Cardiac septum (tissue), 1 donor: ENCODE measurements around the gene PLB1. TPM values are rescaled to one million over a fixed set of nuclear protein-coding genes. Genes with fewer than 3 reads are reported as not detected.
"Not testable (repeated sequence)": the region's sequence is repeated elsewhere in the genome, so short reads cannot be mapped to it uniquely, and the experiment has no call there.

Source experiments
- DNase-seq: peaks from one replicate; pipeline ENCODE4 v3.0.0-alpha.2; 2020; ENCODE audit warnings: low spot score
- intact Hi-C: fragments of 100-400 bp; cut with DNase I; formaldehyde crosslinking; loops from one replicate; pipeline ENCODE4 v1.14.0; 2022
- total RNA-seq: library from RNA; stranded (reverse); fragmentation: NEBNext Ultra II Directional; extraction: Animal tissue kit (Norgen Biotek cat#: 25700); gene quantifications from one replicate; pipeline ENCODE4 v1.2.1, GENCODE V29; 2021
- donor health status: DM: no; HTN: no; CAD: no.

The PLB1 gene
- total RNA-seq, 1 donor from 2014 or later, result 2.0 TPM

DNA sequence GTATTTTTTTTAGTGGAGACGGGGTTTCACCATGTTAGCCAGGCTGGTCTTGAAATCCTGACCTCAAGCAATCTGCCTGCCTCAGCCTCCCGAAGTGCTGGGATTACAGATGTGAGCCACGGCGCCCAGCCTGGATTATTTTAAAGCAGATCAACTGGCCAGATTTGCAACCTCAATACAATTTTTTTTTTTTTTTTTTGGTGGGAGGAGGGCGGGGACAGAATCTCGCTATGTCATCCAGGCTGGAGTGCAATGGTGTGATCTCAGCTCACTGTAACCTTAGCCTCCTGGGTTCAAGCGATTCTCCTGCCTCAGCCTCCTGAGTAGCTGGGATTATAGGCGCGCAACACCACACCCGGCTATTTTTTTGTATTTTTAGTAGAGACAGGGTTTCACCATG, 54.5 kb downstream of the PLB1 start:
- intact Hi-C loops, DNase-seq: not testable (repeated sequence)

DNA sequence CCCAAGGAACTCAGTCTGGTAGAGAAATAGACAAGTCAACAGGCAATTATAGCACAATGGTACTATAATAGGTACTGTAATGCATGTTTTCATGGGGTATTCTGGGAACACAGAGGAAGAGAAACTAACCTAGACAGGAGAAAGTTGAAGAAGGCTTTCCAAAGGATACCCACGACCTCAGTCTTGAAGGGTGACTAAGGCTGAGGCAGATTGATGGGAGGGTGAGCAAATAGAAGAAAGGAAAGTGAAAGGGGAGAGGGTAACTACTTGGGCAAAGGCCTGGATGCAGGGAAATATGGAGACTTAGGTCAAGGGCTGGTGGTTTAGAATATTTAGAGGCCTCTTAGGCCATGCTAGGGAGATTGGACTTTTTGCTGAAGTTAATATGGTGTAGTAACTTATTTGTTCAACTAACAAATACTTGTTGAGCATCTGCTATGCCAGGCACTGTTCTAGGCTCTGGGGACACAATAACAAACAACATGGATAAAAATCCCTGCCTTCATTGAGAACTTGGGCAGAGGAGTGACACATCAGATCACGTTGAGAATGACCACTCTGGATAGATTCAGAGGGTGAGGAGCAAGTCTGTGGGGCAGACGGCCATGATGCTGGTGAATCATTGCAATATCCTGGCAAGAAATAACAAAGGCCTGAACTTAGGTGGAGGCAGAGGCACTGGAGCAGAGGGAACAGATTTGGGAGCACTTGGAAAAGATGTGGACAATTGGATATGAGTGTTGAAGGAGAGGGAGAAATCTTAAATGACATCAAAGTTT, 56.4 kb downstream of the PLB1 start:
- intact Hi-C loops, result no loop called here
- DNase-seq, result no peak

GRCh38 chr2:28556303-28556702, 60.4 kb downstream of the PLB1 start:
- no peak for DNase-seq
- intact Hi-C loops, result no loop called here

DNA sequence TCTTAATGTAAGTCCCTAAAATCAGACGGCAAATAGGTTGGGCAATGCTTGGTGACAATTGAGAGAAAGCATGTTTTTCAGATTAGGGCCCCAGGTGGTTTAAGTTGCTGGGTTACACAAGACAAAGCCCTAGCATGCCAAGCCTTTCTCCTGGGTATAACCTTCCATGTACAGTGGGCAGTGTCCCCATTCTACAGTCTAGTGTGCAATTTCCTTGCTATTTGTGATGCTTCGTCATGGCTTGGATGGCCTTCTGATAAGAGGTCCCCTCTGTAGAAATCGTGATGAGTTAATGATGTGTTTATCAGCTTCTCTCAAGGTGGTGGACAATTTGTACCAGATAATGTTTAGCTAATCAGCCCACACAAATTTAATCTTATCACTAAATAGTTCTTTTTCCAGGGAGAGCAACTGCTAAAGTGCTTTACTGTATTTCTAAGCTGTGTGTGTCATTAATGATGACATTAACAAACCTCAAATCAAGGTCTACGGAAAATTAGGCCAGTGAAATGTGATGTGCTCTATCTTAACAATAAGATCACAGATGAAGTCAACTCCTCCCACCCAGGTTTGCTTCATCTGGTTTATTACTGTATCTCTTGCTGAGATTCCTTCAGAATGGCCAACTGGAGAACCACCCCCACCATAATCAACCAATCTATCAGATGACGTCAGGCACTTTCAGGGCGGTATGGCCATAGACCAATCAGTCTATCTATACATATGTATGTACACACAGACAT, 61.7 kb downstream of the PLB1 start:
- intact Hi-C loops, result no loop called here
- no peak for DNase-seq

- no peak for DNase-seq
- intact Hi-C loops, result no loop called here
Measured at GRCh38 chr2:28558158-28558820, 62.4 kb downstream of the PLB1 start.

DNA sequence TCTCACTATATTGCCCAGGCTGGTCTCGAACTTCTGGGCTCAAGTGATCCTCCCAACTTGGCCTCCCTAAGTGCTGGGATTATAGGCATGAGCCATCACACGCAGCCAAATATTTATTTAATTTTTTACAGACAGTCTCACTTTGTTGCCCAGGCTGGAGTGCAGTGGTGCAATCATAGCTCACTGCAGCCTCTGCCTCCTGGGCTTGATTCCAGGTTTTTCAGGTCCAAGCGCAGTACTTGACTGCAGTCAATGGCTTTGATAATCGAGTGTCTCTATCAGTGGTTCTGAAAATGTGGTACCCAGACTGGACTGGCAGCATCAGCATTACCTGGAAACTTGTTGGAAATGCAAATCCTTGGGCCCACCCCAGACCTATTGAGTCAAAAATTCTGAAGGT, 63.1 kb downstream of the PLB1 start:
- intact Hi-C loops, result no loop called here
- DNase-seq, result no peak

DNA sequence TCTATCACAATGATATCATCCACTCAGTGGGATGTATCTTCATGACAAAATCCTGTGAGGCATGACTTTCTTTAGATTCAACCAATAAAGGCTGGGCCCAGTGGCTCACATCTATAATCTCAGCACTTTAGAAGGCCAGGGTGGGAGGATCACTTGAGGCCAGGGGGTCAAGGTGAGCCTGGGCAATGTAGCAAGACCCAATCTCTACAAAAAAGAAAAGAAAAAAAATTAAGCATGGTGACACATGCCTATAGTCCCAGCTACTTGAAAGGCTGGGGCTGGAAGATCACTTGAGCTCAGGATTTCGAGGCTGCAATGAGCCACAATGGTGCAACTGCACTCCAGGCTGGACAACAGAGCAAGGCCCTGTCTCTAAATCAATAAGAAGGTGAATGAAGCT, 68.0 kb downstream of the PLB1 start:
- intact Hi-C loops, result loop anchor here (10.0 kb wide), 2 partner anchors 331 to 631 kb away; partner anchors contain the start of gene WDR43

GRCh38 chr2:28564346-28564745, 68.5 kb downstream of the PLB1 start:
- intact Hi-C loops, result loop anchor here (10.0 kb wide), 2 partner anchors 330 to 630 kb away; partner anchors contain the start of gene WDR43
- no peak for DNase-seq

More for the DNA sequence above, 68.0 kb downstream of the PLB1 start:
- no peak for DNase-seq

DNA sequence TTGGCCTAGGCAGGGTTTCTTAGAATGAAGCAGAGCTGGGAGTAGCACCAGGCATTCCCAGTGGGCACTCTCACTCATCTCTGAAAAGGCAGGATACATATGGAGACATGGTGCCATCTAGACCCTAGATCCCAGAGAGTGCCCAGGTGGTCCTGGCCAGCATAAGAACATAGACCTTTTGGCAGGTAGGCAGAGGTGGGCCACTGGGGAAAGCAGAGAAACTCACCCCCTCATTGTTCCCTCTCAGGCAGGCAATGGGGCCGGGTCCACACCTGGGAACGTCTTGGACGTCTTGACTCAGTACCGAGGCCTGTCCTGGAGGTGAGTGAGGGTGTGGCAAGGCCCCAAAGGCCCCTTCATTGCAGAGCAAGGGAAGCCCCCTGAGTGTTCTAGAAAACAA, 69.2 kb downstream of the PLB1 start:
- intact Hi-C loops, result loop anchor here (5.0 to 10.0 kb wide), 3 partner anchors 257 to 630 kb away; partner anchors contain the start of gene WDR43
- DNase-seq, result no peak

DNA sequence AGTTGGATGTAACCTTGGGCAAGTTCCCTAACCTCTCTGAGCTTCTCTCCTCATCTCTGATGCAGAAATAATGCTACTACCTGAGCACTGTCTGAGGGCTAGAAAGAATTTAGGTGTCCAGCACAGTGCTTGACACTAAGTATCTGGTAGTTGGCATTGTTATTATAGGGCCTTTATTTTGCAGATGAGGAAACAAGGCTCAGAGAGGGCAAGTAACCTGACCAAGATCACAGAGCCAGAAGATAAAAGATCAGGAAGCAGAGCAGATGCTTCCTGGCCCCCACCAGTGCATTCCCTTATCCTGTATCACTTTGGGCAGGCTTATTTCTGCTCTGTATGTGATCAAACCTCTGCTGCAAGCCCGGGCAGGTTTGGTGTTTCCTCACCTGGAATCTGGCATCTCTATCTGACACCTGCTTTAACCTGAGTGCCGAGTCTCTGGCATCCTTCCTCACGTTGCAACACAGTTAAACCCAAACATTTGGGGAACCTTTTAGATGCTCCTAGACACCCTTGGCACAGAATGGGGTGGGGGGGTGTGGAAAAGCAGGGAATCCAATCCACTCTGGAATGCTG, 69.9 kb downstream of the PLB1 start:
- intact Hi-C loops, result loop anchor here (2.0 to 10.0 kb wide), 5 partner anchors 71 to 629 kb away; partner anchors contain the start of gene WDR43
- DNase-seq, result no peak

DNA sequence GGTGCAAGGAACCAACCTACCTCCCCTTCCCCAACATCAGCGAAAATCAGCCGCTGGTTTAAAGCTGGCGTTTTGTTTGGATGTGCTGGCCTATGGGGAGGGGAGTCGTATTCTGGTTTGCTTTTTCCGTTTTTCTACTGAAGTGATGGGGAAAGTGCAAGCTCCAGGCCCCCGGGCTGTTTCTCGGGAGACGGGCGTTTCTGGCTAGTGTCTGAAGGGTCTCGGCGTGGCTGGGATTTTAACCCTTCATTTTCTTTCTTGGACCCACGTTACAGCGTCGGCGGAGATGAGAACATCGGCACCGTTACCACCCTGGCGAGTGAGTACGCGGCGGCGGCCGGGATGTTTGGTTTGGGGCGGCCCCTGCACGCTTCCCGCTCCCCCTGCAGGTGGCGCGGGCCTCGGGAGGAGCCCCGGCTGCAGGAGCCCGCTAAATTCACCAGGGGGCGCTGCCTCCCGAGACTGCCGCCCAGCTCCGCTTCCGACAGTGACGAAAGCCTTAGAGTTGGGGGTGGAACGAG, 70.7 kb downstream of the PLB1 start:
- intact Hi-C loops, result loop anchor here (2.0 to 10.0 kb wide), 5 partner anchors 70 to 628 kb away; partner anchors contain the start of gene WDR43
- DNase-seq, result peak; percentile 95

- no peak for DNase-seq
- intact Hi-C loops, result loop anchor here (2.0 to 10.0 kb wide), 5 partner anchors 70 to 628 kb away; partner anchors contain the start of gene WDR43
Measured at GRCh38 chr2:28567061-28567471, 71.2 kb downstream of the PLB1 start.

- DNase-seq, result no peak
- intact Hi-C loops, result loop anchor here (5.0 to 10.0 kb wide), 3 partner anchors 254 to 627 kb away; partner anchors contain the start of gene WDR43
Measured at GRCh38 chr2:28568036-28568435, 72.2 kb downstream of the PLB1 start.

- no peak for DNase-seq
- intact Hi-C loops, result loop anchor here (5.0 to 10.0 kb wide), 3 partner anchors 254 to 626 kb away; partner anchors contain the start of gene WDR43
Measured at GRCh38 chr2:28568533-28568932, 72.7 kb downstream of the PLB1 start.

DNA sequence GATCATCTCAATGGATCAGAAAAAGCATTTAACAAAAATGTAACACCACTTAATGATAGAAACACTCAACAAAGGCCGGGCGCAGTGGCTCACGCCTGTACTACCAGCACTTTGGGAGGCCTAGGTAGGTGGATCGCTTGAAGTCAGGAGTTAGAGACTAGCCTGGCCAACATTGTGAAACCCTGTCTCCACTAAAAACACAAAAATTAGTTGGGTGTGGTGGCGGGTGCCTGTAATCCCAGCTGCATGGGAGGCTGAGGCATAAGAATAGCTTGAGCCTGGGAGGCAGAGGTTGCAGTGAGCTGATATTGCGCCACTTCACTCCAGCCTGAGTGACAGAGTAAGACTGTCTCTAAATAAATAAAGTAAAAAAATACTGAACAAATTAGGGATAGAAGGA, 74.6 kb downstream of the PLB1 start:
- intact Hi-C loops, result no loop called here
- DNase-seq, result no peak

- intact Hi-C loops, result no loop called here
- DNase-seq, result no peak
Measured at GRCh38 chr2:28576714-28577113, 80.9 kb downstream of the PLB1 start.

GRCh38 chr2:28577791-28578680, 82.2 kb downstream of the PLB1 start:
- no peak for DNase-seq
- intact Hi-C loops, result no loop called here

DNA sequence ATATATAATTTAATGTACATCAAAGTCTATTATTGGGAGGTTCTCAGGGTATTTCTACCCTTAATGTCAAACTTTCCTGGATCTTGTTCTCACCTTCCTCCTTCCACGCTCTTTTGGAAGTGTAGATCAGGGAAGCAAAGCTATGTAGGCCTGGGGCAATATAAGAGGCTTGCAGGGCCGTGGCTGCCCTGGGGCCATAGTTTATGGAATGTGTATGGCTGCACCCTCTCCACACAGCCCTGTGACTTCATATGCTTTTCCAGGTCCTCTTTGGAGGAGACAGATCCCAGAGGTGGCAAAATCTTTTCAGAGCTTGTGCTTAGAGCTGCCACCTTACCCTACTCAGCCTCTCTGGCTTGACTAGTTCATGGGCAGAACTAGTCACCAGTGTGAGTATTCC, 82.9 kb downstream of the PLB1 start:
- intact Hi-C loops, result no loop called here
- DNase-seq, result no peak
